SIG-M5 treated with dmso at 0.1 percent for 504 hours (cell line): ENCODE results near the gene EPS15.
"Not testable (repeated sequence)": the region's sequence is repeated elsewhere in the genome, so short reads cannot be mapped to it uniquely, and the experiment has no call there.

Experiments used
- DNase-seq: peaks from one replicate; lab custom pipeline; 2025; ENCODE audit not compliant: unreplicated experiment; lab: John Stamatoyannopoulos, UW

EPS15 gene

DNA sequence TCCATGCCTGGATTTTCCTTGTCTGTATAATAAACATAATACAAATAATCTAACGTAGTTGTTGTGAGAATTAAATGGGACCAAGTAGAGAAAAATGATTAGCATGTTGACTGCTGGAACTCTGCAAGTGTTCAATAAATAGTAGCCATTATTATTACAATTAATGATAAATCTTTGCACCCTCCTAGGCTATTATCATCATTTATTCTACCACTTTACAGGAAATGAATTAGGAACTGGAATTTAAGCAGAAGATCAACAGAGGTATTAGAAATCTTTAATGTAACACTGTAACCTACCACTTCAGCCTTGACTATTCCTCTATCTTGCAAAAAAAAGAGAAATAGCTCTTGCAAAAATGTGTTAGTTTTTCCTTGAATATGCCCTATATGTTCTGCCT lies 126.8 kb downstream of the EPS15 start:
- DNase-seq: no peak

DNA sequence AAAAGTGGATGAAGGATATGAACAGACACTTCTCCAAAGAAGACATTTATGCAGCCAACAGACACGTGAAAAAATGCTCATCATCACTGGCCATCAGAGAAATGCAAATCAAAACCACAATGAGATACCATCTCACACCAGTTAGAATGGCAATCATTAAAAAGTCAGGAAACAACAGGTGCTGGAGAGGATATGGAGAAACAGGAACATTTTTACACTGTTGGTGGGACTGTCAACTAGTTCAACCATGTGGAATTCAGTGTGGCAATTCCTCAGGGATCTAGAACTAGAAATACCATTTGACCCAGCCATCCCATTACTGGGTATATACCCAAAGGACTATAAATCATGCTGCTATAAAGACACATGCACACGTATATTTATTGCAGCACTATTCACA lies 128.4 kb downstream of the EPS15 start:
- DNase-seq: not testable (repeated sequence)

DNA sequence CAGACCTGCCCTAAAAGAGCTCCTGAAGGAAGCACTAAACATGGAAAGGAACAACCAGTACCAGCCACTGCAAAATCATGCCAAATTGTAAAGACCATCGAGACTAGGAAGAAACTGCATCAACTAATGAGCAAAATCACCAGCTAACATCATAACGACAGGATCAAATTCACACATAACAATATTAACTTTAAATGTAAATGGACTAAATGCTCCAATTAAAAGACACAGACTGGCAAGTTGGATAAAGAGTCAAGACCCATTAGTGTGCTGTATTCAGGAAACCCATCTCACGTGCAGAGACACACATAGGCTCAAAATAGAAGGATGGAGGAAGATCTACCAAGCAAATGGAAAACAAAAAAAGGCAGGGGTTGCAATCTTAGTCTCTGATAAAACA lies 131.8 kb downstream of the EPS15 start:
- not testable (repeated sequence) for DNase-seq

DNA sequence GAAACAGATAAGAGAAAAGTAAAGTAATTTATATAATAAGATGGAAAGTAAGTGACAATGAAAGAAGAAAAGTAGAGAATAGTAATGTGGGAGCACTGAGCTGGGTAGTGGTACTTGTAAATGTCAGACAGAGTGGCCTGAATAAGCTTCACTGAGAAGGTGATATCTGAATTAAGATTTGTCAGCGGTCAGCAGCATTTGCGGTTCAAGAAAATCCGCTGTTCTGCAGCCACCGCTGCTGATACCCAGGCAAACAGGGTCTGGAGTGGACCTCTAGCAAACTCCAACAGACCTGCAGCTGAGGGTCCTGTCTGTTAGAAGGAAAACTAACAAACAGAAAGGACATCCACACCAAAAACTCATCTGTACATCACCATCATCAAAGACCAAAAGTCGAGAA lies 132.8 kb downstream of the EPS15 start:
- not testable (repeated sequence) for DNase-seq

DNA sequence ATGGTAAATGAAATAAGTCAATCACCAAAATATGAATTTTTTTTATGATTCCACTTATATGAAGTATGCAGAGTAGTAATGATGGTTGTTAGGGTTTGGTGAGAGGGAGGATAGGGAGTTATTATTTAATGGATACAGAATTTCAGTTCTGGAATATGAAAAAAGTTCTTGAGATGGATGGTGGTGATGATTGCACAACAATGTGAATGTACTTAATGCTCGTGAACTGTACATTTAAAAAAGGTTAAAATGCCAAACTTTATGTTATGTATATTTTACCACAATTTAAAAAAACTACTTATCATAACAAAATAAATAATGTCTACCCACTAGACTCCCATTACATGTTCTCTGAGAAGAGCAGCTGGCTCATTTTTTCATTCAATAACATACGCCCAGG lies 133.3 kb downstream of the EPS15 start:
- DNase-seq: no peak

DNA sequence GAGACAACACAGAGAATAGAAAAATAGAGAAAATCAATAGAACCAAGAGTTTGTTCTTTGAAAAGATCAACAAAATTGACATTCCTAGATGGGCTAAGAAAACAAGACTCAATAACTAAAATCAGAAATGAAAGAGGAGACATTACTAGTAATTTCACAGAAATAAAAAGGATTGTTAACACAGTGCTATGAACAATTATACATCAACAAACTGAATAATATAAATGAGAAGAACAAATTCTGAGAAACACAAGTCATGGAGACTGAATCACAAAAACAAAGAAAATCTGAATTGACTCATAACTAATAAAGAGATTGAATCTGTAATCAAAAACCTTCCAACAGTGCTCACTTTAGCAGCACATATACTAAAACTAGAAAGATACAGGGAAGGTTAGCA lies 137.1 kb downstream of the EPS15 start:
- no peak for DNase-seq

DNA sequence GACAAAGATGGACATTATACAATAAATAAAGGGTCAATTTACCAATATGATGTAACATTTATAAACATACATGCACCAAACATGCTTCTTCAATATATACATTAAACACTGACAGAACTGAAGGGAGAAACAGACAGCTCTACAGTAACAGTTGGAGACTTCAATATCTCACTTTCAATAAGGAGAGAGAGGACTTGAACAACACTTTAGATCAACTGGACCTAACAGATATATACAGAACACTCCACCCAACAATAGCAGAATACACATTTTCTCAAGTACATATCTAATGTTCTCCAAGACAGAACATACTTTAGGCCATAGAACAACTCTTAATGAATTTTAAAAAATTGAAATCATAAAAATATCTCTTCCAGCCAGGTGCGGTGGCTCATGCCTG lies 138.1 kb downstream of the EPS15 start:
- no peak for DNase-seq

DNA sequence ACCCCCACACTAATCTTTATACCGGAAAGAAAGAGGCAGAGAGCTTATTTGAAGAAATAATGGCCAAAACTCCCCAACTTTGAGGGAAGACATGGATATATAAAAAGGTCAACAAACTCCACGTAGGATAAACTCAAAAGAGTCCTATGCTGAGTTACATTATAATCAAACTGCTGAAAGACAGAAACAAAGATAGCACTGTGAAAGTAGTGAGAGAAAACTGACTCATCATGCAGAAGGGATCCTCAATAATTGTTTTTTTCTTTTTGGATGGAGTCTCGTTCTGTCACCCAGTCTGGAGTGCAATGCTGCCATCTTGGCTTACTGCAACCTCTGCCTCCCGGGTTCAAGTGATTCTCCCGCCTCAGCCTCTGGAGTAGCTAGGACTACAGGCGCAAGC lies 140.2 kb downstream of the EPS15 start:
- no peak for DNase-seq

DNA sequence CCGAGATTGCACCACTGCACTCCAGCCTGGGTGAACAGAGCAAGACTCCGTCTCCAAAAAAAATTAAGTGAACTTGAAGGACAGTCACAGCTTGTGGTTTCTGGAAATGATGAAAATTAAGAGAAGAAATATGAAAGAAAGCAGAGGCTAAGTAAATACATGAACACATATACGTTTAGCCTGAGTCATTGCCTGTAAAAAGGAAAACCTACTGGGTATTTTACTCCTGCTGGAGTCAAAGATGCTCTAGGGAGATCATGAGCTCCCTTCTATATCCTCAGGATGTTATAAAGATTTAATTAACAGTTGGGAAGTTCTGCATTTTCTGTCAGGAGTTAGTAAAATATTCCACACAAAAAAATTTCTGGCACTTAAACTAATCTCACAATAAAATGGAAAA lies 145.2 kb downstream of the EPS15 start:
- DNase-seq: no peak

DNA sequence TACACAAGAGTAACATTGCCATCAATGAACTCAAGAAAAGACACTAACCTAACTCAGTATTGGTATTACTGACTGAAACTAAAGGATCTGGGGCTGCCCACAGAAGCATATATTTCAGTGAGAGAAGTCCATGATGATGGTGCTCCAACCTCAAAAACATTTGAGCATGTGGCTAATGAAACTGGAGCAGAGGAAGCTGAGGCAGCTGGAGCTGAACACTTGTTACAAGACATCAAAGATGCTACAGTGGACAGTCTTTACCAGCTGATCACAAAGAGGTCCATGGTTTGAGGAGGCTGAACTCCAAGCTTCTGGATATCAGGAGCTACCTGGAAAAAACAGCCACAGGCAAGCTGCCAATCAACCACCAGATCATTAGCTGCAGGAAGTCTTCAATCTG lies 146.5 kb downstream of the EPS15 start:
- DNase-seq: no peak

DNA sequence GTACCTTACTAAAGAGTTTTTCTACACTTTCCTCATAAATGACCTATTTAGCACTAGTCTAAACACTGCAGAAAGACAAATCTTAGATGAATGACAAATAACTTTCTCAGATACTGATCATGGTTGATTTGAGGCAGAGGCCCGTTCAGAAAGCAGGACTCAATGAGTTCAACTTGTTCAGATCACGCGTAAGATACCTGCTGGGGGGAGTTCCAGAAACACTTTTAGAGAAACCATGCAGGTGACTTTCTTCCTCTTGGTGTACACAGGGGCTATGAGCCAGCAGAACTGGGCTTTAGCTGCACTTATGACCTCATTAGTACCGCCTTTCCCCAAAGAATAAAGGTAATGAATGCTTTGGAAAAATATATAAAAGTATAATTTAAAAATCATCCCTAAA lies 149.9 kb downstream of the EPS15 start:
- DNase-seq: no peak

DNA sequence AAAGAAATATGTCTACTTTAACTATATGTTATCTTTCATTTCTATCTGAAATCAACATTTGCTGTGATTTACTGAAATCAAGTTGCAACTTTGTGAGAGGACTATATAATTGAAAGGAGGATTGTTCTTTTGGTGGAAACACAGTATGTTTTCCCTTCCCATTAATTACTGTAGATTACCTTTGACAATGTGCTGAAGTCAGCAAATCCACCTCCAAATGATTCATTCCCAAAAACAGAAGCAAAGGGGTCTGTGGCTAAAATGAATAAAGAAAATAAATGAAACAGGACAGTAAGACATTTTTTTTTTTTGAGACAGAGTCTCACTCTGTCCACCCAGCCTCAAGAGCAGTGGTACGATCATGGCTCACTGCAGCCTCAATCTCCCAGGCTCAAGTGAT lies 153.3 kb downstream of the EPS15 start:
- DNase-seq: no peak

DNA sequence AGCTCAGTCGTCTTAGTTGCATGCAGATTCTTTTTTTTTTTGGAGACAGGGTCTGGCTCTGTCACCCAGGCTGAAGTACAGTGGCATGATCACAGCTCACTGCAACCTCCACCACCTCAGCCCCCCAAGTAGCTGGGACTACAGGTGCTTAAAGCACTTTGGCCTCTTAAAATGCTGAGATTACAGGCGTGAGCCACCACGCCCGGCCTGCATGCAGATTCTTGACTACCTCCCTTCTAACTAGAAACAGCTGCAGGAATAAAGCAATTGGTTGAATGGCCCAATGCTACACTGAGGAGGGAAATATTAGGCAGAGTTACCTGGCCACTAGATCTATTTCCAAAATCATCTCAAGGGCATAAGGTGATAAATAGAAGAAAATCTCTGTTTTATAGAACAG lies 159.2 kb downstream of the EPS15 start:
- no peak for DNase-seq

DNA sequence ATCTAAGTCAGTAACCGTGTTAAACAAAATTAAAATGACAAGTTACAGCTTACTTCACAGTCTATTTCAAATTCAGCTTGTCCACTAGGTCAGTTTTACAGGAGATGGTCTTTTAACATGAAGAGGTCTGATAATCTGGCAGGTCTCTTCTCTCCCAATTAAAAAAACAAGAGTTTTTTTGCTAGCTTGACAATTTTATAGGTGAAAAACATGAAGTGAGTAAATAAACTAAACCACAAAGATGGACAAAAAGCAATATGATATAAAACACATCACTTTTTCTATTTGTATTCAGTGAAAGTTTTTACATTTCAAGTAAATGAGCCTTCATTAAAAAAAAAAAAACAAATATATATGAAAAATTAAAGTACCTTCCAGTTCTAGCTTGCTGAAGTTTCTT lies 163.7 kb downstream of the EPS15 start:
- no peak for DNase-seq

DNA sequence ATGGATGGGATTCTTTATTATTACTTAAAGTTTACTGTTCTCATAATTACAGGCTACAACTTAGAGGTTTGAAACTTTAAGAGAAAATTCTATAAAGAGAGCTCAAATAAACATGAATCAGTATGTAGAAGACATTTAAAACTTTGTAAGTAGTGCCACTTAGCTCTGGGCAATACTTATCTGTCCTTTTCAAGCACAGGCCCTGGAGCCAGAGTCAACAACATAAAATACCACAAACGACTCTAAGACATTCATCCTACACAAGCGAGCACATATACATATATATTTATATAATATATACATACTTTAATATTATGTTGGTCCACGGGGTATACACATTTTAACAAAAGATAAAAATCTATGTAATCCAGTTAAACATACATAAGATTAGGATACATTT lies 164.7 kb downstream of the EPS15 start:
- DNase-seq: no peak

DNA sequence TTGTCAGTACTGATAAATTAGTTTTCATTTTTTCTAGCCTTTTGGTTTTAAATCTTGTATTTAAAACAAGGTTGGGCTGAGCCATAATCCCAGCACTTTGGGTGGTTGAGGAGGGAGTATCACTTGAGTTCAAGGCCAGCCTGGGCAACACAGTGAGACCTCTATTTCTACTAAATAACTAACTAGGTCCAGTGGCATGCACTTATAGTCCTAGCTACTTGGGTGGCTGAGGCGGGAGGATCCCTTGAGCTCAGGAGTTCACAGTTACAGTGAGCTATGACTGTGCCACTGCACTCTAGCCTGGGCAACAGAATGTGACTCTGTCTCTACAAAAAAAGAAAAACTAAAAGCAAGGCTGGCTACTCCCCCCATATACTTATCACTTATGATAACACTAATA lies 167.2 kb downstream of the EPS15 start:
- no peak for DNase-seq

DNA sequence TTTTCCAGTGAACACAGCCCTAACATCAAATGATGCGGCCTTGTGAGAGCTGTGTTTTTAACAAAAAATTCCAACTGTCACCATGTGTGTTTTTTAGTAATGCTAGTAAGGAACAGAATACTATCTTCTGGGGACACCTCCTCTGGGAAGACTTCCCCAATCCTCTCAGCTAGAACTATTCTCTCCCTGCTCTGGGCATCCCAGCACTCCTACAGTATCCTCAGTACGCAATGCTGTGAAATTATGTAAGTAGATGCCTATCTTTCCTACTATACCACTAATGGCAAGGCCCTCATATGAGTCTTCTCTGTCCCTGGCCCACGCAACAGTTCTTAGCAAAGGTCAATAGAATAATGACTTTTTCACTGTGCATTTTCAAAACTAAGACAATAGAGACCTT lies 169.2 kb downstream of the EPS15 start:
- no peak for DNase-seq

DNA sequence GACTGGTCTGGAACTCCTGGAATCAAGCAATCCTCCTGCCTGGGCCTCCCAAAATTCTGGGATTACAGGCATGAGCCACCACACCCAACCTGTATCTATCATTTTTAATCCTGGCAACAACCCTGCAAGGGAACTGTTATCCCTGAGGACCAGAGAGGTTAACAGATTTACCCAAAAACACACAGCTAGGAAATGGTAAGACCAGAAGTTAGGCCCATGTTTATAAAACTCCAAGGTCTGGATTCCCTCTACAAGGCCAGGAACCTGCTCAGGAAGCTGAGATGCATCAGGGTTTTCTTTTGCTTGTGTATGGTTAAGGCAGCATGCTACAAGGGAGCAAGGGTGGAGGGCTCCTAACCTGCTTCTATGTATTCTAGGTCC lies 170.9 kb downstream of the EPS15 start:
- no peak for DNase-seq

DNA sequence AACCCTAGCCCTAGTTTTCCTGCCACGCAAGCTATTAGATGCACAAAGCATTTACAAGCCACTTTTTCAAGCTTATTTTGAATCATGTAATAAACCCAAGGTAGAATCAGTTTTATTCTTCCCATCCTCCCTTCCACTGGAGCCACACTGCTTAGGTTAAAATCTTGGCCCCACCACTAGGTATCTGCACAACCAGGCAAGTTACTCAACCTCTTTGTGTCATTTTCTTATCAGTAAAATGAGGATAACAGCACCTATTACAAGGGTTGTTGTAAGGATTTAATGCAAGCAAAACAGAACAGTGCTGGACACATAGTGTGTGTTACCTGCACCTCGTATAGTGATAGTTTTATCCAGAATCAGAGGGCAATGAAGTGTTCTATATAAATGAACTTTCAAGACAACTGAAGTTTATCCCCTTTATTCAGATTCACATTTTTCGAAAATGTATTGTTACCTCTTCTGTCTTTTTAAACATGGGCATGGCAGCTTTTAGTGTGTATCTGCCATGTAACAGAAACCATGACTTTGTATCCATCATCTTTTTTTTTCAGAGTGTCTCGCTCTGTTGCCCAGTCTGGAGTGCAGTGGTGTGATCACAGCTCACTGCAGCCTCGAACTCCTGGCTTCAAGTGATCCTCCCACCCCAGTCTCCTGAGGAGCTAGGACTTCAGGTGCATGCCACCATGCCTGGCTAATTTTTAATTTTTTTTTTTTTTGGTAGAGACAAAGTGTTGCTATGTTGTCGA lies 171.5 kb downstream of the EPS15 start:
- DNase-seq: no peak

DNA sequence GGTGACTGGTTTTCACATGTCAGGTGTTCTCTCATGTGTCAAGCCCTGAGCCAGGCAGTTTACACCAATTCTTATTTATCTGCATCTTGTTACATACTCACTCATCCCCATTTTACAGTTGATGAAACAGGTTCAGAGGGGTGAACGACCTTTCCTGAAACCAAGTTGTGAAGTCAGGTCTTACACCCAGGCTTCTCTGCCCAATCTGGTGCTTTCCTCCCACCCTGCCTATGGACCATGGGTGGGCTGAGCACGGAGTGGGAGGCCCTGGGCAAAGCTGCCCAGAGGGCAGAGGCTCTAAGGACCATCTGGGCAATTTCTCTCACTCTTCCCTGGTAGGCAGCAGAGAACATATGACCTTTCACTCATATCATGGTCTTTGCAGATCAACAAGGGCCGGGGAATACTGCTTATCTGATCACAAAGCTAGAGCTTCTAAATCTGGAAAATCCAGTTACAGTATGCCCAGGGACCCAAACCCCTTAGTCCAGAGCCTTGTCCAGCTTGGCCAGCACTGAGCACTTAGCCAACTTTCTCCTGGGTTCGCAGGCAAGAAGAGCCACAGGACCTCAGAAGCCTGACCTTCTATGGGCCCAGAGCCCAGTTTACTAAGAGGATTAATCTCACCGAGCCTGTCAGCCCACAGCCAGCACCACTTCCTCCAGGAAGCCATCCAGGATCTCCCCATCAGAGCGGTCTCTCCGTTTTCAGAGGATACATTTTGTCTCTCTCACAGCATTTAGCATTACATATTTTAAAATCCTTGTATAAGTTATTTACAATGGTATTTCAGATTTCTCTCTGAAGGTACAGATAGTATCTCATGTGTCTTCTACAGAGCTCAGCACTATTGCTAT lies 172.8 kb downstream of the EPS15 start:
- DNase-seq: no peak

DNA sequence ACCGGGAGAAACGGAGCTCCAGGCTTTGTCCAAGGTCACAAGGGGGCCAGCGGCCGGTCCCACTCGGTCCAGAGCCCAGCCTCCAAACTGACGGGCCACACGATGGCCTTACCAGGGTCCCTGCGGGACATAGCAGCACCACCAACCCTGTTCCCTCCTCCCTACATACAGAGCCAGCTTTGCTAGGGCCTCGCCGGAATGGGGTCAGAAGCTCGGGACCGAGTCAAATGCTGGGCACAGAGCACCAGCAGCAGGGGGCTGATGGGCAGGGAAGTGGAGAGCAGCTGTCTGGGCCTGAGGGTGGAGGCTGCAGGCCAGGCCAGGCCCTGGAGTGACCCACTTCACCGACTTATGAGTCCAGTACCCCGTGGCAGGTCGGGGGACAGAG lies 173.8 kb downstream of the EPS15 start:
- DNase-seq: no peak

DNA sequence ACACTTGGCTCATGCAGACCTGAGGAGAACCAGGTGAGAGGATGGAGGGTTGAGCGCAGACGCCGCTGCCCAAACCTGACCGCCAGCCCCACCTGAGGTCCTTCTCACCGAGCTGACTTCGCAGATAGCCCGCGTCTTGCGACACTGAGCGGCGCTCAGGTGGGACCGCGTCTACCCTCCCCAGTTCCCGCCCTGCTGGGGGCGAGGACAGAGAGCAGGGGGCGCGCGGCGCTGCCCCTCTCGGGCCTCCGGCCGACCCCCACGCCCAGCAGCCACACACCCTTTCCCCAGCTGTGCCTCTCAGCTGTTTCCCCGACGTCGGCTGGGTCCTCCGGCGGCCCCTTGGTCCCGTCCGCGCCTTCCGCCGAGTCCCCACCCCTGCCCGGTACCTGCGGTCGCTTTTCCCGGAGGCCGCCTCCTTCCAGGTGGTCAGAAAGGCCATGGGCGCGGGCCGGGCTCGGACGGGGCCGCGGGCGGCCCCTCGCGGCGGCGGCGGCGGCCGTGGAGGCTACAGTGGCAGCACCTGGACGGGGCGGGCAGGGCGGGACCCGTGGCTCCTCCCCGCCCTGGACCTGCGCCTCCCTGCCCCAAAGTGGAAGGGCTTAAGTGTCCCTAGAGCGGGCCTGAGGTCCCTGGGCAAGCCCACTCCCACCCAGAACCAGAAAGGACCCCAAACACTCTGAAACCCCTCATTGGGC lies 174.3 kb downstream of the EPS15 start:
- no peak for DNase-seq
